CD4-positive, alpha-beta T cell (primary cell): ENCODE measurements around the gene SALL1. TPM values are rescaled to one million over a fixed set of nuclear protein-coding genes. Genes with fewer than 3 reads are reported as not detected.

ENCODE experiments used
- ATAC-seq: fragments of 200-7000 bp; cut with Tn5 transposase; one replicate; pipeline ENCODE4 v1.10.0; 2022; ENCODE audit warnings: mild to moderate bottlenecking; ENCODE audit not compliant: poor library complexity
- CTCF ChIA-PET: fragments of 350-600 bp; sonication (Branson Sonifier 250); formaldehyde crosslinking; loops from one replicate; lab custom pipeline; 2021; ENCODE audit warnings: antibody characterized with exemption, inconsistent platforms; lab: Charles Lee
- POLR2A ChIA-PET: fragments of 350-600 bp; sonication (Branson Sonifier 250); formaldehyde crosslinking; loops from one replicate; lab custom pipeline; 2021; ENCODE audit warnings: antibody characterized with exemption, inconsistent platforms; lab: Charles Lee
- DNase-seq, 14 experiments: peaks; one replicate each; pipeline ENCODE4 v3.0.0-alpha.2; 2013 to 2020; ENCODE audit warnings: mixed read lengths in 2 of 14
- H3K27ac ChIP-seq, 2 donors: one replicate each; pipeline versions ENCODE4 v1.5.1 to v1.7.0; 2013; ENCODE audit warnings: low read length in 2 of 2, low read depth in 1 of 2, mild to moderate bottlenecking in 1 of 2
- H3K27me3 ChIP-seq, 2 experiments: 1 replicate in 1 of 2; 2 replicates in 1 of 2; pipeline versions ENCODE4 v1.6.1 to v1.7.0; 2013; ENCODE audit warnings: low read length in 2 of 2, control low read depth in 1 of 2, mild to moderate bottlenecking in 1 of 2, moderate library complexity in 1 of 2; ENCODE audit not compliant: insufficient read depth in 2 of 2, control insufficient read depth in 1 of 2
- H3K36me3 ChIP-seq: one replicate; pipeline ENCODE4 v1.6.1; 2013; ENCODE audit warnings: low read length, control low read depth; ENCODE audit not compliant: insufficient read depth
- H3K4me1 ChIP-seq: one replicate; pipeline ENCODE4 v1.6.1; 2013; ENCODE audit warnings: low read length, control low read depth; ENCODE audit not compliant: insufficient read depth
- H3K4me3 ChIP-seq: one replicate; pipeline ENCODE4 v1.5.1; 2013; ENCODE audit warnings: mild to moderate bottlenecking, low read length, moderate library complexity
- H3K9me3 ChIP-seq, 2 experiments: 1 replicate in 1 of 2; 2 replicates in 1 of 2; pipeline versions ENCODE4 v1.6.1 to v1.7.0; 2013; ENCODE audit warnings: low read length in 2 of 2, mild to moderate bottlenecking in 2 of 2, control low read depth in 1 of 2, moderate library complexity in 1 of 2; ENCODE audit not compliant: control insufficient read depth in 1 of 2, insufficient read depth in 1 of 2
- H3K27ac Mint-ChIP-seq: one replicate; pipeline ENCODE4 v1.8.0; 2020; ENCODE audit warnings: mixed read lengths
- H3K27me3 Mint-ChIP-seq: one replicate; pipeline ENCODE4 v1.8.0; 2021; ENCODE audit warnings: mixed read lengths
- H3K36me3 Mint-ChIP-seq: one replicate; pipeline ENCODE4 v1.8.0; 2021; ENCODE audit warnings: low read depth, mixed read lengths
- H3K4me1 Mint-ChIP-seq: one replicate; pipeline ENCODE4 v1.8.0; 2021; ENCODE audit warnings: low read depth, mixed read lengths
- H3K4me3 Mint-ChIP-seq: one replicate; pipeline ENCODE4 v1.8.0; 2020; ENCODE audit warnings: mild to moderate bottlenecking, mixed read lengths
- H3K9me3 Mint-ChIP-seq: one replicate; pipeline ENCODE4 v1.8.0; 2020; ENCODE audit warnings: mixed read lengths
- CTCF ChIP-seq: fragments of 200-600 bp; IDR thresholded peaks from one replicate; pipeline ENCODE4 v1.8.0; 2022; ENCODE audit warnings: antibody characterized with exemption, mild to moderate bottlenecking
- intact Hi-C, 2 experiments: fragments of 100-400 bp; cut with DNase I in 1 of 2; cut with micrococcal nuclease in 1 of 2; formaldehyde crosslinking; loops; one replicate each; pipeline versions ENCODE4 v1.15.1 to v1.9.0; 2023 to 2025; cut with DNase I, micrococcal nuclease
- total RNA-seq, 174 experiments: library from RNA in 2 of 174; stranded (reverse) in 2 of 174; gene quantifications; one replicate each; pipeline ENCODE4 v1.2.3 and lab custom pipeline; 2021 to 2026

The SALL1 gene
- total RNA-seq, 2 experiments from 2014 or later: not detected

- POLR2A ChIA-PET: no interaction called here
- DNase-seq (no peak), ATAC-seq (no peak)
- no peaks in the 10 kb centered on the region for H3K4me1 Mint-ChIP-seq
- Histone ChIP-seq H3K4me1 (no peaks in the 10 kb centered on the region), H3K27ac (no peak overlapping the region), H3K9me3 (no peaks in the 10 kb centered on the region), H3K4me3 (no peak overlapping the region), H3K27me3 (peaks cover 0 to 9% of the 10 kb centered on the region in 2 experiments), H3K36me3 (no peaks in the 10 kb centered on the region)
- H3K27me3 Mint-ChIP-seq: peaks cover 45% of the 10 kb centered on the region
- TF ChIP-seq CTCF: no peak
- H3K36me3 Mint-ChIP-seq: no peaks in the 10 kb centered on the region
- no peak overlapping the region for H3K27ac Mint-ChIP-seq
- intact Hi-C loops: no loop called here
- CTCF ChIA-PET: interaction anchor here (0.6 kb wide), 1 partner anchor 393 kb away, joined by 3 read pairs; no protein-coding TSS in a partner anchor
- no peak overlapping the region for H3K4me3 Mint-ChIP-seq
- H3K9me3 Mint-ChIP-seq: no peaks in the 10 kb centered on the region
Observed at GRCh38 chr16:51119973-51120729, 30.9 kb downstream of the SALL1 start.

- ATAC-seq (no peak), DNase-seq (no peak)
- H3K9me3 ChIP-seq: peaks cover 0 to under 1% of the 10 kb centered on the region in 2 experiments
- Mint-ChIP-seq H3K27me3 (peaks cover 47% of the 10 kb centered on the region), H3K4me1 (no peaks in the 10 kb centered on the region), H3K36me3 (no peaks in the 10 kb centered on the region), H3K9me3 (no peaks in the 10 kb centered on the region), H3K27ac (no peak overlapping the region), H3K4me3 (no peak overlapping the region)
- no peak for TF ChIP-seq CTCF
- intact Hi-C loops: no loop called here
- no peaks in the 10 kb centered on the region for H3K36me3 ChIP-seq
- no peak overlapping the region for H3K4me3 ChIP-seq
- ChIA-PET POLR2A (no interaction called here), CTCF (no interaction called here)
- no peaks in the 10 kb centered on the region for H3K4me1 ChIP-seq
- H3K27me3 ChIP-seq: peaks cover under 1 to 14% of the 10 kb centered on the region in 2 experiments
- no peak overlapping the region for H3K27ac ChIP-seq
Observed at GRCh38 chr16:51119556-51119955, 31.5 kb downstream of the SALL1 start.

- intact Hi-C loops: no loop called here
- ATAC-seq (no peak), DNase-seq (no peak)
- Mint-ChIP-seq H3K9me3 (no peaks in the 10 kb centered on the region), H3K27ac (no peak overlapping the region), H3K4me3 (no peak overlapping the region), H3K4me1 (no peaks in the 10 kb centered on the region), H3K27me3 (peaks cover 59% of the 10 kb centered on the region), H3K36me3 (no peaks in the 10 kb centered on the region)
- H3K36me3 ChIP-seq: no peaks in the 10 kb centered on the region
- no peak for TF ChIP-seq CTCF
- H3K4me1 ChIP-seq: no peaks in the 10 kb centered on the region
- H3K4me3 ChIP-seq: no peak overlapping the region
- ChIA-PET POLR2A (no interaction called here), CTCF (no interaction called here)
- H3K27ac ChIP-seq: no peak overlapping the region
- peaks cover 0 to 9% of the 10 kb centered on the region in 2 experiments for H3K9me3 ChIP-seq
- peaks cover 16 to 20% of the 10 kb centered on the region in 2 experiments for H3K27me3 ChIP-seq
Observed at GRCh38 chr16:51116353-51116752, 34.7 kb downstream of the SALL1 start.
